VCaP (cell line): ENCODE measurements around the gene TMPRSS5.

ENCODE experiments used
- H3K27ac ChIP-seq: fragments of 450-650 bp; 2 replicates; pipeline ENCODE4 v1.5.1; 2017
- CTCF ChIP-seq: fragments of 450-650 bp; conservative IDR thresholded peaks from 2 replicates; pipeline ENCODE4 v1.5.1; 2017; ENCODE audit warnings: mild to moderate bottlenecking, moderate library complexity

Gene TMPRSS5

DNA sequence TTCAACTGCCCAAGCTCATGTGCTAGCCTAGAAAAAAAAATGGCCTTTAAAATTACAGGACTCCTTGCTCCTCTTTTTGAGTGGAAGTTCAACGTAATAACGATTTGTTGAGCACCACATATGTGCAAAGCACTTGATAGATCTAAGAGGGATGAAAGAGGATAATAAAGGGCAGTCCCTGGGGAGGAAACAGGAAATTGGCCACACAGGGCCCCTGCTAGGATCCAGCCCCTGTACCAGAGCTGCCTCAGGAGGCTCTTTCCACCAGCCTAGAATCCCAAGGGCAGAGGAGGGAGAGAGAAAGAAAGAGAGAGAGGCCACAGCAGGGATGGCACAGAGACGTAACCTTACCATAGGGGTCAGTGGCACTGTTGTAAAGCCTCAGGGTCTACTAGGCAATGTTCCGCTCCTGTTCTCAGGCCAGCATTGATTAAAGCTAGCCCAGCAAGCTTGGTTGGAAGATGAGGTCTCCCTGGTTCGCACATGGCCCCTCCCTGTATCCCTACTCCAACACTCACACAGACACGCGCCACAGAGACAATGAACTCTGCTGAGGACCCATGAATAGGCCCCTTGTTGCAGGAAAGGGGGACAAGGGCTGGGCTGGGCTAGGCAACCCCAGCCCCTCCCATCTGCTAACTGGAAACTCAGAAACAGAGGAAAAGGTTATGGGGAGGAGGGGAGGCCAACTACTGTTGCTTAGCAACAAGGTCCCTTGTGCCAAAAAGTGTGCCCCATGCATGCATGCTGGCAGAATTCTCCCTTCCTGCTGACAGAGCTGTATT lies at the start of gene TMPRSS5:
TSS of gene TMPRSS5 (minus strand) at position 438 of the 785 bp plus-strand sequence. CDS start at position 354, 84 bp downstream.
- TF ChIP-seq CTCF = no peak

GRCh38 chr11:113752932-113753331 lies 46.8 kb upstream of the TMPRSS5 start:
- H3K27ac ChIP-seq = no peak overlapping the region
- TF ChIP-seq CTCF = no peak

More for the DNA sequence above, at the start of gene TMPRSS5:
- H3K27ac ChIP-seq = no peak within 1 kb of the TSS

- H3K27ac ChIP-seq = no peak overlapping the region
- TF ChIP-seq CTCF = no peak
These were observed 30.2 kb upstream of the TMPRSS5 start for GRCh38 chr11:113736323-113736722.

DNA sequence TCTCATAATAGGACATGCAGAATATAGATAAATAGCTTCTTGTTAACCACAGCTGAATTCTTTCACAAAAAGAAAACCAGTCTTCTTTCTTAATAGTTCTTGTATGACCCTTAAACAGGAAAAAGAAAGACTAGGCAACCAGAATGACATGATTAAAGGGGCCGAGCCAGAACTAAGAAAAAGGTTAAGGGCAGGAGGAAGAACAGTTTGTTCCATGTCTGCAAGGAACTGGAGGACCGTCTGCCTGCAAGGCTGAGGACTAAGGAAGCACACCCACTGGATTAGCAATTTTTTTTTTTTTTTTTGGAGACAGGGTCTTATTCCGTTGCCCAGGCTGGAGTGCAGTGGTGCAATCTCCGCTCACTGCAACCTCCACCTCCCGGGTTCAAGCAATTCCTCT lies 26.0 kb upstream of the TMPRSS5 start:
- H3K27ac ChIP-seq = no peak overlapping the region
- no peak for TF ChIP-seq CTCF

DNA sequence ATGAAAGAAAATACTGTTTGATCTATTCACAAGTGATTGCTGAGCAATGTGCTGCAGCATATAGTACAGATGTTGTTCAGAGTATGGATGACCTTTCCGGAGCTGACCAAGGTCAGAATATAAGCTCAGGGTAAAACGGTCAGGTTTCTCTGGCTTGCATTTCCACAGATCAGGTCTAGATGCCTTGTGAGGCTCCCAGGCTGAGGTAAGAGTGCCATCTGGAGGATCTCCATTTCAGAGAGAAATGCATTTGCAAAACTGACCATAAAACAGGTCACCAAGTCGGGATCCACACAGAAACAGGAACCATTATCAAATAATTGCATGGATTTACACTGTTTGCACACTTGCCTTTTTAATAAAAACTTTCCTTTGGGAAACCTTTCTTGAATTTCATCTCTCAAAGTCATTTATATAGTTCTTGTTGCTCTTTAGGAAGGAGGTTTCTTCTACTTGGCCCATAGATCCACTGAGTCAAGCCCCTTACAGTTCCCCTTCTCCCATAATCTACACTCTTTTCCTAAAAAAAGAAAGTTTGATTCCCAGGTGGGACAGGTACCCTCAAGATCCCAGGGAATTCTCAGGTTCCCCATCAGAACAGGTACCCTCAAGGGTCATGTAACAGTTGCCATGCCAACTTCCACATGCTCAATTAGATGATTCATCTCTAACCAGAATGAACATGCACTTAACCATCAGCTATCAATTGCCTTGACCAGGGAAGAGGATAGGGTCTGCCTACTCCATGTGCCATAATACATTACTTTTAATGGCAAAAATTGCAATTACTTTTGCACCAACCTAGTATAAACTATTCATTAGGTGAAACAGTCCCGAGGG lies 25.0 kb upstream of the TMPRSS5 start:
- peak; percentile 96 for TF ChIP-seq CTCF

DNA sequence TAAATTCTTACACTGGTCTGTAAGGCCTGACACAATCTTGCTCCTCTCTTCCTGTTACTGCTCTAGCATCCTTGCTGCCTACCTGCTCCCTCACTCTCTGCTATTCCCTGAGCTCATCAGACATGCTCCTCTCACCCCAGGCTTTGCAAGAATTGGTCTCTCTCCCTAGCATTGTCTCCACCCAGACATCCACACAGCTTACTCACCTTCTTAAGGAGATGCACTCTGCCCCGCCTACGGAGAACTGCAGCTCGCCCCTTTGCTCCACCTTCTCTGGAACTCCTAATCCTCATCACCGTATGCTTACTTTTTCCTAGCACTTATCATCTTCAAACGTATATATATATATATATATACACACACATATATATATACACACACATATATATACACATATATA lies 23.3 kb upstream of the TMPRSS5 start:
- no peak overlapping the region for H3K27ac ChIP-seq
- no peak for TF ChIP-seq CTCF

More for the DNA sequence above, 25.0 kb upstream of the TMPRSS5 start:
- no peak overlapping the region for H3K27ac ChIP-seq

DNA sequence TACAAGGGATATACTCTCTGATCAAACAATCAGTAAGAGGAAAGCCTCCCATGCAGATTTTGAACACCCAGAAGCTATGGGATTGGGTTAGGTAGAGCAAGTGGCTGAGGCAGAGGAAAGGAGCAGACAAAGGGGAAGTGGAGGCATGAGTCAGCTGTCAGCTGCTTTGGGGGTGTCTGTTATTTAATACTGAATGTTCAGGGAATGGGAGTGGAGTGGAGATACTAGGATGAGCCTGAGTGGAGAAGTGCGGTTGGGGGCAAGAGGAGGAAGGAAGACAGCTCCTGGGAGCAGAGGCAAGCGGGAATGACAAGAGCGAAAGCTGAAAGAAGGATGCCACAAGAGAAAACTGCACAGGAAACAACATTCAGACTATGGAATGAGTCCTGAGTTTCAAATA lies 22.7 kb upstream of the TMPRSS5 start:
- no peak for TF ChIP-seq CTCF

More for the DNA sequence above, 22.7 kb upstream of the TMPRSS5 start:
- no peak overlapping the region for H3K27ac ChIP-seq
